ENCODE measurements around the gene ZNF292.

GRCh38 chr6:87174078-87174579 is 18.8 kb downstream of the ZNF292 start:
- TF ChIP-seq CTCF (IDR thresholded peaks at IDR 0.05) (no peak), POLR2A (IDR thresholded peaks at IDR 0.05) (no peak)
